HepG2 (cell line): ENCODE results near the gene TP53BP2. TPM values are rescaled to one million over a fixed set of nuclear protein-coding genes. Genes with fewer than 3 reads are reported as not detected.
A peak's percentile ranks its signal among the peaks of the same experiment; 100 is the strongest.

ENCODE experiments used
- ATAC-seq: fragments of 200-7000 bp; cut with Tn5 transposase; 3 replicates; pipeline ENCODE4 v1.9.1; 2020; ENCODE audit warnings: mild to moderate bottlenecking, moderate library complexity
- BruUV-seq: library from RNA; stranded (reverse); fragments of 400-500 nt; replicated peaks from 2 replicates; lab custom pipeline; 2021; lab: Mats Ljungman, UMichigan
- CTCF ChIA-PET: fragments of 300-600 bp; formaldehyde crosslinking; extraction: SDS; loops from one replicate; lab custom pipeline; 2021; ENCODE audit warnings: low total read pairs, inconsistent platforms, low intra/inter-chr PET ratio; lab: Yijun Ruan, JAX
- POLR2A ChIA-PET: fragments of 350-600 bp; sonication (Branson Sonifier 250); formaldehyde crosslinking; loops from one replicate; lab custom pipeline; 2020; ENCODE audit warnings: antibody characterized with exemption, inconsistent platforms; lab: Yijun Ruan, JAX
- DNase-seq: peaks from one replicate; pipeline ENCODE4 v3.0.0-alpha.2; 2015; ENCODE audit warnings: low spot score
- FAIRE-seq: peaks from 3 replicates; lab custom pipeline; 2011; peaks lifted over from hg19 to GRCh38; lab: Jason Lieb, UNC
- H2AFZ ChIP-seq: one replicate; pipeline ENCODE4 v1.6.1; 2011; ENCODE audit warnings: low read length, inconsistent platforms
- H3K27ac ChIP-seq: fragments of 300-600 bp; 3 replicates; pipeline ENCODE4 v1.8.0; 2011; ENCODE audit warnings: mixed run types, mild to moderate bottlenecking, mixed read lengths, low read length, inconsistent platforms; ENCODE audit not compliant: insufficient read depth; ENCODE audit errors: extremely low read length
- H3K27me3 ChIP-seq, 2 experiments: fragments of 200-600 bp in 1 of 2; 2 replicates in 1 of 2; 3 replicates in 1 of 2; pipeline versions ENCODE4 v1.6.0 to v1.8.0; 2011; ENCODE audit warnings: low read length in 2 of 2, mild to moderate bottlenecking in 2 of 2, moderate library complexity in 2 of 2, inconsistent platforms in 1 of 2; ENCODE audit not compliant: insufficient read depth in 2 of 2, control insufficient read depth in 1 of 2
- H3K36me3 ChIP-seq, 2 experiments: fragments of 200-600 bp in 1 of 2; replicated peaks in 1 of 2; 2 replicates in 1 of 2; 3 replicates in 1 of 2; pipeline versions ENCODE4 v1.5.1 to v1.8.0; 2011; ENCODE audit warnings: low read length in 2 of 2, inconsistent platforms in 1 of 2; ENCODE audit not compliant: insufficient read depth in 2 of 2, control insufficient read depth in 1 of 2
- H3K4me1 ChIP-seq: 2 replicates; pipeline ENCODE4 v1.5.1; 2012; ENCODE audit warnings: low read length, inconsistent platforms; ENCODE audit not compliant: insufficient read depth
- H3K4me2 ChIP-seq: 2 replicates; pipeline ENCODE4 v1.6.0; 2011; ENCODE audit warnings: low read depth, low read length, inconsistent platforms
- H3K4me3 ChIP-seq, 3 experiments: fragments of 200-600 bp in 1 of 3; sonication (generic), shearing (Covaris generic) in 1 of 3; replicated peaks in 1 of 3; 2 replicates each; pipeline ENCODE4 v1.5.1; 2011 to 2016; ENCODE audit warnings: low read length in 3 of 3, inconsistent platforms in 2 of 3, low read depth in 2 of 3, mild to moderate bottlenecking in 2 of 3, control low read depth in 1 of 3, mixed read lengths in 1 of 3; ENCODE audit not compliant: insufficient read depth in 1 of 3
- H3K79me2 ChIP-seq: one replicate; pipeline ENCODE4 v1.6.1; 2011; ENCODE audit warnings: low read length, inconsistent platforms; ENCODE audit not compliant: insufficient read depth
- H3K9ac ChIP-seq: 2 replicates; pipeline ENCODE4 v1.6.0; 2011; ENCODE audit warnings: mild to moderate bottlenecking, low read depth, low read length, inconsistent platforms; ENCODE audit not compliant: insufficient read depth
- H3K9me3 ChIP-seq: 2 replicates; pipeline ENCODE4 v1.5.1; 2012; ENCODE audit warnings: mild to moderate bottlenecking, low read length
- H4K20me1 ChIP-seq: 2 replicates; pipeline ENCODE4 v1.6.0; 2011; ENCODE audit warnings: inconsistent platforms, mild to moderate bottlenecking, low read length, moderate library complexity; ENCODE audit not compliant: insufficient read depth
- CTCF ChIP-seq: sonication (generic); formaldehyde crosslinking; IDR thresholded peaks from 2 replicates; pipeline ENCODE4 v1.5.0; 2020; ENCODE audit warnings: mild to moderate bottlenecking, missing genetic modification reagents, moderate library complexity
- JDP2 ChIP-seq: sonication (generic); formaldehyde crosslinking; IDR thresholded peaks from 2 replicates; pipeline ENCODE4 v1.8.1; 2022; ENCODE audit warnings: missing genetic modification reagents, borderline replicate concordance
- RAD21 ChIP-seq: fragments of 450-650 bp; formaldehyde crosslinking; IDR thresholded peaks from 2 replicates; pipeline ENCODE4 v1.5.0; 2020; ENCODE audit warnings: mild to moderate bottlenecking
- SIX1 ChIP-seq: sonication (generic); formaldehyde crosslinking; IDR thresholded peaks from 2 replicates; pipeline ENCODE4 v1.4.0; 2020; ENCODE audit warnings: missing genetic modification reagents, borderline replicate concordance
- SMC3 ChIP-seq: IDR thresholded peaks from 2 replicates; pipeline ENCODE4 v1.6.1; 2011; ENCODE audit warnings: low read length, improper control_type of control experiment
- SNRNP70 ChIP-seq: fragments of 200-400 bp; formaldehyde crosslinking; IDR thresholded peaks from 2 replicates; pipeline ENCODE4 v1.6.1; 2017; ENCODE audit warnings: mild to moderate bottlenecking, low read depth, low read length, moderate library complexity
- STAG1 ChIP-seq: sonication (generic); formaldehyde crosslinking; IDR thresholded peaks from 2 replicates; pipeline ENCODE4 v1.4.0; 2020; ENCODE audit warnings: missing genetic modification reagents
- WGBS: methylation state at CpG from one replicate; pipeline ENCODE4 v1.1.6; 2017; ENCODE audit warnings: low lambda C conversion rate; 5-methylcytosine and 5-hydroxymethylcytosine counted together
- in situ Hi-C: cut with HindIII; loops from 2 replicates; pipeline ENCODE4 v1.10.0; 2017; ENCODE audit warnings: low pct_unique_long_range_greater_than_20kb; ENCODE audit not compliant: extremely low pct_ligation_motif_present
- intact Hi-C: fragments of 100-400 bp; cut with micrococcal nuclease; formaldehyde crosslinking; loops from one replicate; pipeline ENCODE4 v1.10.0; 2022; ENCODE audit not compliant: unreplicated experiment
- polyA plus RNA-seq, 8 experiments: library from polyadenylated mRNA; depleted of rRNA in 3 of 8; stranded (reverse) in 7 of 8; unstranded in 1 of 8; fragments of >200 nt; fragmentation: Illumina TruSeq in 4 of 8; extraction: Trizol in 4 of 8; gene quantifications; 2 replicates each; pipeline versions ENCODE4 v1.2.1 to v1.2.3, GENCODE V29; 2011 to 2016; ENCODE audit warnings: low read depth in 4 of 8, missing spikeins in 1 of 8, mixed read lengths in 1 of 8; ENCODE audit not compliant: insufficient read depth in 1 of 8
- total RNA-seq, 5 experiments: library from RNA; depleted of rRNA; stranded (reverse); fragments of >200 nt; fragmentation: Illumina TruSeq; extraction: Trizol; gene quantifications; 2 replicates each; pipeline ENCODE4 v1.2.3, GENCODE V29; 2016; ENCODE audit warnings: low read depth in 1 of 5
- TF ChIP-seq, protein P1 (sequence below): sonication (generic); IDR thresholded peaks from 2 replicates; pipeline ENCODE4 v1.6.1; 2016; ENCODE audit warnings: low read depth, borderline replicate concordance

The TP53BP2 gene
- total and polyA plus RNA-seq, 2 of the 13 experiments (the other 11 are each of a cell fraction or from before 2014, with no cell fraction given) = 10.0 to 14.0 TPM

GRCh38 chr1:223813645-223814044, 32.1 kb downstream of the TP53BP2 start (continued):
- TF ChIP-seq, protein P1, sequence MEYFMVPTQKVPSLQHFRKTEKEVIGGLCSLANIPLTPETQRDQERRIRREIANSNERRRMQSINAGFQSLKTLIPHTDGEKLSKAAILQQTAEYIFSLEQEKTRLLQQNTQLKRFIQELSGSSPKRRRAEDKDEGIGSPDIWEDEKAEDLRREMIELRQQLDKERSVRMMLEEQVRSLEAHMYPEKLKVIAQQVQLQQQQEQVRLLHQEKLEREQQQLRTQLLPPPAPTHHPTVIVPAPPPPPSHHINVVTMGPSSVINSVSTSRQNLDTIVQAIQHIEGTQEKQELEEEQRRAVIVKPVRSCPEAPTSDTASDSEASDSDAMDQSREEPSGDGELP = no peak

DNA sequence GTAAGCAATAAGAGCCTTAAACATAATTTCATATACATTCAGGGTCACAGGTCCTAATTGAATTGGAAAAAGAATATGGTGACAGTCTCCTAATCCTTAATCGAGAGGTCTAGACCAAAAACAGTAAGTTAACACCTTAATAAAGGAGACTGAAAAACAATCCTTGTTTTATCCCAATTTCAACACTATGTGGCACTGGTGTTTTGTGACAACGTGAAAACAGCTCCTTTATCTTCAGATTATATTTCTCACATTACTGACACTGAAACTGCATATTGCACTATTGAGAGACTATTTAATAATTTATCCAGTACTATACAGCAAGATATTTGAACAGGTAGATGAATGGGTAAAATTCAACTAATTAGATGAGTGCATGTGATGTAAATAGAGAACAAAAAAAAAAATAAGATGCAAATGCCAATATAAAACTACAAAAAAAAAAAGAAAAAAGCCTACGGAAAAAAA, 34.1 kb downstream of the TP53BP2 start:
- no peak overlapping the region for H2AFZ ChIP-seq
- TF ChIP-seq JDP2 (no peak), RAD21 (CRISPR knock-in tag) (peak; percentile 45; the same call in 1 of the 2 replicates), STAG1 (CRISPR knock-in tag) (peak; percentile 74), CTCF (CRISPR knock-in tag) (peak; percentile 51), SNRNP70 (no peak), SIX1 (CRISPR knock-in tag) (no peak), SMC3 (peak; percentile 55; the same call in 1 of the 2 replicates)
- H3K79me2 ChIP-seq = peaks cover 2% of the 10 kb centered on the region
- ChIA-PET CTCF (interaction anchor here (0.9 kb wide), 1 partner anchor 239 kb away, joined by 4 read pairs; no protein-coding TSS in a partner anchor), POLR2A (no interaction called here)
- intact Hi-C loops (loop anchor here (1.0 to 2.0 kb wide), 2 partner anchors 35 to 193 kb away; no protein-coding TSS in a partner anchor), in situ Hi-C loops (no loop called here)
- DNase-seq = peak; percentile 16
- H3K4me1 ChIP-seq = peaks cover 10% of the 10 kb centered on the region; the same call in 1 of the 2 replicates
- no peaks in the 10 kb centered on the region for H3K27me3 ChIP-seq
- no peak overlapping the region for H3K4me3 ChIP-seq
- FAIRE-seq = peak; percentile 18
- peaks cover 5% of the 10 kb centered on the region for H3K9me3 ChIP-seq
- 73% methylated on average over 3 of the region's 3 CpGs for WGBS
- H3K36me3 ChIP-seq = peaks cover 3 to 31% of the 10 kb centered on the region in 2 experiments; a peak in 4 of 5 replicates
- no peaks in the 10 kb centered on the region for H4K20me1 ChIP-seq
- H3K9ac ChIP-seq = no peak overlapping the region
- no TSS peak for BruUV-seq
- no peak for ATAC-seq
- no peak overlapping the region for H3K4me2 ChIP-seq
- no peak overlapping the region for H3K27ac ChIP-seq
